NCI-H1048 (cell line): ENCODE measurements around the gene MADD.

ENCODE experiments used
- DNase-seq: peaks from one replicate; lab custom pipeline; 2025; lab: John Stamatoyannopoulos, UW

MADD gene

GRCh38 chr11:47358731-47359051 is 88.8 kb downstream of the MADD start:
- no peak for DNase-seq

- DNase-seq: no peak
These were observed 89.2 kb downstream of the MADD start for GRCh38 chr11:47359162-47359561.

GRCh38 chr11:47359586-47359985 is 89.7 kb downstream of the MADD start:
- no peak for DNase-seq

GRCh38 chr11:47360341-47360740 is 90.4 kb downstream of the MADD start:
- DNase-seq: no peak

GRCh38 chr11:47361419-47361818 is 91.5 kb downstream of the MADD start:
- DNase-seq: no peak

GRCh38 chr11:47366020-47366490 is 96.1 kb downstream of the MADD start:
- no peak for DNase-seq

GRCh38 chr11:47369676-47370075 is 99.7 kb downstream of the MADD start:
- DNase-seq: no peak

GRCh38 chr11:47372422-47372821 is 102.5 kb downstream of the MADD start:
- DNase-seq: no peak

GRCh38 chr11:47373876-47374719 is 104.2 kb downstream of the MADD start:
- DNase-seq: peak; percentile 50

- no peak for DNase-seq
These were observed 104.7 kb downstream of the MADD start for GRCh38 chr11:47374720-47375019.

GRCh38 chr11:47375020-47375419 is 105.1 kb downstream of the MADD start:
- DNase-seq: no peak

- DNase-seq: no peak
These were observed 105.7 kb downstream of the MADD start for GRCh38 chr11:47375546-47376085.

GRCh38 chr11:47376107-47376524 is 106.2 kb downstream of the MADD start:
- DNase-seq: no peak

- no peak for DNase-seq
These were observed 106.8 kb downstream of the MADD start for GRCh38 chr11:47376525-47377371.

GRCh38 chr11:47377571-47378009 is 107.7 kb downstream of the MADD start:
- DNase-seq: no peak

GRCh38 chr11:47378010-47378835 is 108.3 kb downstream of the MADD start, which contains the start of gene SPI1:
Gene SPI1, minus strand, starts transcription at chr11:47378547. Its CDS starts 194 bp downstream, at chr11:47378353.
- no peak for DNase-seq

- no peak for DNase-seq
These were observed 108.9 kb downstream of the MADD start for GRCh38 chr11:47378836-47379170.

GRCh38 chr11:47379317-47379716 is 109.4 kb downstream of the MADD start:
- no peak for DNase-seq
